GM12891 (cell line): ENCODE results near the gene NLGN1.

Experiments
- POLR2A ChIP-seq: IDR thresholded peaks from 2 replicates; pipeline ENCODE4 v1.6.1; 2011; ENCODE audit warnings: low read depth, low read length, control low read depth
- POLR2AphosphoS5 ChIP-seq: IDR thresholded peaks from 2 replicates; pipeline ENCODE4 v1.6.1; 2011; ENCODE audit warnings: low read depth, low read length, control low read depth

GRCh38 chr3:174253196-174253823 is 855.8 kb downstream of the NLGN1 start:
- TF ChIP-seq POLR2AphosphoS5 (no peak), POLR2A (no peak)
